Common myeloid progenitor, CD34-positive (primary cell): ENCODE results near the gene NELFA.

Experiments
- CTCF ChIA-PET: fragments of 350-600 bp; sonication (Branson Sonifier 250); formaldehyde crosslinking; loops from one replicate; lab custom pipeline; 2021; ENCODE audit warnings: antibody characterized with exemption; lab: Charles Lee
- POLR2A ChIA-PET: fragments of 350-600 bp; sonication (Branson Sonifier 250); formaldehyde crosslinking; loops from one replicate; lab custom pipeline; 2021; ENCODE audit warnings: antibody characterized with exemption; lab: Charles Lee
- DNase-seq, 3 donors: peaks; one replicate each; pipeline versions ENCODE4 v3.0.0 to v3.0.0-alpha.2; 2013
- H3K27ac ChIP-seq, 2 experiments: 1 replicate in 1 of 2; 2 replicates in 1 of 2; pipeline ENCODE4 v1.7.0; 2013; ENCODE audit warnings: inconsistent platforms in 2 of 2, low read length in 2 of 2, mild to moderate bottlenecking in 2 of 2, low read depth in 1 of 2, moderate library complexity in 1 of 2; ENCODE audit not compliant: severe bottlenecking in 2 of 2, insufficient read depth in 1 of 2, poor library complexity in 1 of 2
- H3K27me3 ChIP-seq, 5 experiments: replicated peaks in 2 of 5; 1 replicate in 3 of 5; 2 replicates in 2 of 5; pipeline versions ENCODE4 v1.6.1 to v1.7.0; 2013; ENCODE audit warnings: low read length in 4 of 5, mild to moderate bottlenecking in 2 of 5, moderate library complexity in 2 of 5, inconsistent platforms in 1 of 5; ENCODE audit not compliant: insufficient read depth in 5 of 5, control insufficient read depth in 4 of 5
- H3K36me3 ChIP-seq, 4 experiments: 1 replicate in 2 of 4; 2 replicates in 2 of 4; pipeline versions ENCODE4 v1.6.1 to v1.7.0; 2013; ENCODE audit warnings: low read length in 3 of 4, control low read depth in 1 of 4, mild to moderate bottlenecking in 1 of 4; ENCODE audit not compliant: control insufficient read depth in 4 of 4, insufficient read depth in 4 of 4
- H3K4me1 ChIP-seq, 4 experiments: 1 replicate in 3 of 4; 2 replicates in 1 of 4; pipeline versions ENCODE4 v1.6.1 to v1.7.1; 2013; ENCODE audit warnings: low read length in 3 of 4, mild to moderate bottlenecking in 3 of 4, control low read depth in 1 of 4, inconsistent platforms in 1 of 4, moderate library complexity in 1 of 4; ENCODE audit not compliant: control insufficient read depth in 4 of 4, insufficient read depth in 4 of 4; ENCODE audit errors: control extremely low read depth in 1 of 4
- H3K4me3 ChIP-seq, 7 experiments: 1 replicate in 4 of 7; 2 replicates in 3 of 7; pipeline versions ENCODE4 v1.5.1 to v1.7.0; 2013; ENCODE audit warnings: mild to moderate bottlenecking in 7 of 7, low read length in 6 of 7, moderate library complexity in 6 of 7, inconsistent platforms in 2 of 7, low read depth in 2 of 7, control low read depth in 1 of 7; ENCODE audit not compliant: insufficient read depth in 4 of 7, control insufficient read depth in 1 of 7; ENCODE audit errors: extremely low read depth in 1 of 7
- H3K9me3 ChIP-seq, 5 experiments: 1 replicate in 4 of 5; 2 replicates in 1 of 5; pipeline versions ENCODE4 v1.6.1 to v1.7.1; 2013; ENCODE audit warnings: low read length in 4 of 5, mild to moderate bottlenecking in 2 of 5, inconsistent platforms in 1 of 5, low read depth in 1 of 5, moderate library complexity in 1 of 5; ENCODE audit not compliant: control insufficient read depth in 4 of 5, insufficient read depth in 2 of 5; ENCODE audit errors: control extremely low read depth in 1 of 5
- WGBS: methylation state at CpG from one replicate; pipeline ENCODE4 v1.1.5; 2013; ENCODE audit not compliant: insufficient coverage; 5-methylcytosine and 5-hydroxymethylcytosine counted together

NELFA gene

DNA sequence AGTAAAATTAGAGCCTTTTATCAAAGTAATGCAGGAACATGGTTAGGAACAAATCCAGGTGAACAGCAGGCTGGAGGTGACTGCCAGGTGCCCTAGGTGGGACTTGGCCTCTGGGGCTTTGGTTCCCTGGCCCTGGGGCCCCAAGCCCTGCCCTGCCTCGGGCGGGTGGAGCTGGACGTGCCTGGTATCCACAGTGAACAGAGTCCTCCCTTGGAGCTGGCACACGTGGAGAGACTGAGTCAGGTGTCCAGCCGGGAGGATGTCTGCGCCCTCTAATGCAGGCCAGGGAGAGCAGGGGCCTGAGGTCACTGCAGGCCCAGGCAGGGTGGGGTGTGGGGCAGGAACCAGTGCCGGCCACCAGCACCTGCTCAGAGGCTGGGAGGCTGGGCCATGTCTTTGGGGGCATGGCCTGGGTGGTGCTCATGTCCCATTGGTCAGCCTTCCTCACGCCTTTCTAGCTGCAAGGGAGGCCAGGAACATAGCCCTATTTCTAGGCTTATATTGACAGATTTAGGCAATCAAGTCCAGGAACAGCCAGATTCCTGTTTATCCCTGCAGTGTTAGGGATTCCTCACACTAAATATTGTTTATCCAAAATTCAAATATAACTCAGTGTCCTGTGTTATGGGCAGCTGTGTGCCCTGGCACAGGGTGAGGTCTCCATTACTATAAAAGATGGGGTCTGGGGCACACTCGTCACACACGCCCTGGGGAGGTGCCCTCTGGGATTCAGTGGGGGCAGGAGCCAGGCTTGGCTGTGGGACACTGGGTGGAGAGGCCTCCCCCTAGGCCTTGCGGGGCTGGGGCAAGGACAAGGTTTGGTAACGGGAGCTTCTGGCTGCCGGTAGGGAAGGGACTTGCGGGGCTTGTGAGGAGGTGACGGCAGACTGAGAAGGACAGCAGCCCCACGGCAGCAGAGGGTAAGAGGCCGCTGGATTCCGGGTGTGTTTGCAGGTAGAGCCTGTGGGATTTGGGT, 36.1 kb upstream of the NELFA start:
- Histone ChIP-seq H3K27ac (no peak overlapping the region), H3K9me3 (peaks cover 0 to 2% (median 0%) of the 10 kb centered on the region in 5 experiments), H3K36me3 (peaks cover 0 to 3% (median 0%) of the 10 kb centered on the region in 4 experiments), H3K4me1 (peaks cover 0 to 24% (median 10%) of the 10 kb centered on the region in 4 experiments), H3K27me3 (peaks cover 0 to 73% (median 29%) of the 10 kb centered on the region in 5 experiments), H3K4me3 (no peak overlapping the region)
- ChIA-PET CTCF (interaction anchor here (1.6 kb wide), 2 partner anchors 12 to 21 kb away, joined by 5 read pairs; no protein-coding TSS in a partner anchor), POLR2A (interaction anchor here (0.7 kb wide), 1 partner anchor 48 kb away, joined by 7 read pairs; no protein-coding TSS in a partner anchor)
- 98% methylated on average over 14 of the region's 18 CpGs for WGBS
- no peak for DNase-seq

DNA sequence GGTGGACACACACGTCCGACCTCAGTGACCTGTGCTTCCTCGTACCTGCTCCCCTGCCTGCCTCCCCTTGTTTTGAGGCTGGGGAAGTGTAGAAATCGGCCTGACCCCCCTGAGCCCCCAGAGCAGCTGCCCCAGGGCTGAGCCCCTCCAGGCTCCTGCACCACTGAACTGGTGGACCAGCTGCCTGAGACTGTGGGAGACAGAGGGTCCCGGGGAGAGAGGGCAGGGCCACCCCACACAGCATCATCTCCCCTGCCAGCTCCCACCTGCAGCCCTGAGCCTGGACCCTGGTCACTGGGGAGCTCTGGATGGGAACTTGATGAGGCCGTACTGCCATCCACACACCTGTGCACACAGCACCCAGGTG, 35.3 kb upstream of the NELFA start:
- ChIA-PET CTCF (interaction anchor here (1.6 kb wide), 2 partner anchors 13 to 20 kb away, joined by 5 read pairs; no protein-coding TSS in a partner anchor), POLR2A (no interaction called here)
- Histone ChIP-seq H3K36me3 (peaks cover 0 to 3% (median 0%) of the 10 kb centered on the region in 4 experiments), H3K27me3 (peaks cover 3 to 75% (median 25%) of the 10 kb centered on the region in 5 experiments), H3K9me3 (peaks cover 0 to 2% (median 0%) of the 10 kb centered on the region in 5 experiments), H3K4me3 (no peak overlapping the region), H3K4me1 (peaks cover 0 to 24% (median 10%) of the 10 kb centered on the region in 4 experiments), H3K27ac (no peak overlapping the region)
- 95% methylated on average over 3 of the region's 6 CpGs for WGBS
- DNase-seq = no peak

DNA sequence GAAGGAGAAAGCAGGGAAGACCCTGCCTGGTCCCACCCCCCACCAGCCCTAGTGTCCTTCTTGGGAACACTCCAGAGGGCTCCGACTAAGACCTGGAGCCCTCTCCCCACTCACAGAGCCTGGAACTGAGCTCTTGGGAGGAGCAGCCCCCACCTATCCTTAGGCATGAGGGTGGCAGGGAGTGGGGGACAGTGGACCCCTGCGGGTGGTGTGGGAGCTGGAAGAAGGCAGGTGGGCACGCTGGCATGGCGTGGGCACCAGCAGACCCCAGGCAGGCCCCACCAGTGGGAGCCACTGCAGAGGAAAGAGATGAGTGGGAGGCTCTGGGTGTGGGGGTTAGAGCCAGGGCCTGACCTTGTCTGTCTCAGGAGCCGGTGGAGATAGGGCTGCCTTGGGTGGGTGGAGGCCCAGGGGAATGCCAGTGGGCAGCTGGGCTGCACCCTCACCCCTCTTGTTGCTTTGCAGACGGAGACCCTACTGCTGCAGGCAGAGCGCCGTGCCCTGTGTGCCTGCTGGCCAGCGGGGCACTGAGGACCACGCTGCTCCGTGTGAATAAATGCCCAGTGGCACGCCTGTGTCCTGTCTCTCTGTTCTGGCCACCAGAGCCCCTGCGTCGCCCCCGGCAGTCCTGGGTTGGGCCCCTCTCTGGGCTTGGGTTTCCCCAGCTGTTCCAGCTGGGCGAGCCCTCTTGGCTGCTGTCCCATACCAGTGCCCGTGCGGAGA, 34.8 kb upstream of the NELFA start:
- Histone ChIP-seq H3K27me3 (peaks cover 7 to 80% (median 28%) of the 10 kb centered on the region in 5 experiments), H3K27ac (no peak overlapping the region), H3K4me1 (peaks cover 0 to 24% (median 10%) of the 10 kb centered on the region in 4 experiments), H3K4me3 (no peak overlapping the region), H3K36me3 (peaks cover 0 to 3% (median 0%) of the 10 kb centered on the region in 4 experiments), H3K9me3 (peaks cover 0 to 2% (median 0%) of the 10 kb centered on the region in 5 experiments)
- POLR2A ChIA-PET = no interaction called here
- CTCF ChIA-PET = interaction anchor here (1.6 kb wide), 2 partner anchors 13 to 20 kb away, joined by 5 read pairs; no protein-coding TSS in a partner anchor
- WGBS = 98% methylated on average over 17 of the region's 18 CpGs
- DNase-seq = no peak

DNA sequence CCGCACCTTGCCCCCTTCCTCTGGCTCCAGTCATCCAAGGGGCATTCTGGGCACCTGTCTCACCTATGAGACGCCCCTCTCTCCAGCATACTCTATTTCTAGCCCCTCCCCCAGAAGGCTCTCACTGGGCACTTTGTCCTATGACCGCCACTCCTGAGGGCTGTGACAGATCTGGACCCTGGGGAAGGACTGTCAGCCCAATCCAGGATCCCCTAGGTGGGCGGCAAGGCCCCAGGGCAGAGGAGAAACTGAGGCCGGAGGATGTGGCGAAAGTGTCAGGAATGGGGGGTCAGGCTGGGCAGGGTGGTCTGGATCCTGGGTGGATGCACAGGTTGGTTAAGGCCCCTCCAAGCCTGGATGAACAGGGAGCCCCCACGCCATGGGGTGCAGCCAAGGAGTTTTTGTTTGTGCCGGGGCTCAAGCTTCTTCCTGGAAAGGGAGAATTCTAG, 34.2 kb upstream of the NELFA start:
- peaks cover 9 to 81% (median 28%) of the 10 kb centered on the region in 5 experiments for H3K27me3 ChIP-seq
- peaks cover 0 to 3% (median 0%) of the 10 kb centered on the region in 4 experiments for H3K36me3 ChIP-seq
- WGBS = 88% methylated on average over 6 of the region's 8 CpGs
- ChIA-PET POLR2A (no interaction called here), CTCF (interaction anchor here (1.6 kb wide), 1 partner anchor 14 kb away, joined by 5 read pairs; no protein-coding TSS in a partner anchor)
- H3K9me3 ChIP-seq = peaks cover 0 to 2% (median 0%) of the 10 kb centered on the region in 5 experiments
- H3K4me1 ChIP-seq = peaks cover 0 to 24% (median 10%) of the 10 kb centered on the region in 4 experiments
- no peak overlapping the region for H3K27ac ChIP-seq
- H3K4me3 ChIP-seq = peak overlapping the region in 3 of 7 experiments; percentile 26 to 77 (median 71)
- no peak for DNase-seq

DNA sequence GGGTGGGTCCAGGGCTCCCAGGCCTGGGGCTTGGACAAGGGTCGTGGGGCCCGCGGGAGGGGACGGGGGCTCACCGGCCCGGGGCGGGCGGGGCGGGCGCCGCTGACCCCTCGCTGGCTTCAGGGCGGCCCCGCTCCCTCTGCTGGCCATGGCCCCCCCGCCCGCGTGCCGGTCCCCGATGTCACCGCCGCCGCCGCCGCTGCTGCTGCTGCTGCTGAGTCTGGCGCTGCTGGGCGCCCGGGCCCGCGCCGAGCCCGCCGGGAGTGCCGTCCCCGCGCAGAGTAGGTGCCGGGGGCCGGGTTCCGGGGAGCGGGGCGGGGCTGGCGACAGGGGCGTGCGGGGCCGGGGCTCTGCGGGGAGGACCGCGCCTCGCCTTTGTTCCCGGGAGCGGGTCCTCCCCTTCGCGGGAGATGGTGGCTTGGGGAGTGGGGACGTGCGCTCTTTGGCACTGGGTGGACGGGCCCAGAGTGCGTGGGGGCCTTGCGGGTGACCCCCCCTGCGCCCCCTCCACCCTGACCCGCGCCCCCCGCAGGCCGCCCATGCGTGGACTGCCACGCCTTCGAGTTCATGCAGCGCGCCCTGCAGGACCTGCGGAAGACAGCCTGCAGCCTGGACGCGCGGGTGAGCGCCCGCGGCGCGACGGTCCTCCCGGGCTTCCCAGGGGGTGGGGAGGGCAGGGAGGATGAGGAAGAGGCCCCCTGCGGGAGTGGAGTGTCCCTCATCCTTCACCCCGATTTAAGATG, 33.6 kb upstream of the NELFA start:
- Histone ChIP-seq H3K27me3 (peaks cover 9 to 75% (median 25%) of the 10 kb centered on the region in 5 experiments), H3K36me3 (peaks cover 0 to 3% (median 0%) of the 10 kb centered on the region in 4 experiments), H3K4me1 (peaks cover 0 to 24% (median 10%) of the 10 kb centered on the region in 4 experiments), H3K4me3 (peak overlapping the region in 5 of 7 experiments; percentile 50 to 77 (median 68)), H3K9me3 (peaks cover 0 to 2% (median 0%) of the 10 kb centered on the region in 5 experiments), H3K27ac (no peak overlapping the region)
- ChIA-PET CTCF (no interaction called here), POLR2A (no interaction called here)
- peak in 1 of 3 donors; percentile 41 for DNase-seq
- WGBS = 2% methylated on average over 59 of the region's 80 CpGs
